ENCODE data around the gene MLXIP. TPM values are rescaled to one million over a fixed set of nuclear protein-coding genes. Genes with fewer than 3 reads are reported as not detected.

The MLXIP gene
- total and polyA plus RNA-seq, 9 of the 15 experiments (the other 6 are each of a cell fraction or from before 2014, with no cell fraction given) = 2.2 to 66.3 (median 18.1) TPM

- CTCF ChIA-PET (ENCODE audit: low intra/inter-chr PET ratio) = no interaction called here
- 60% methylated on average over 8 of the region's 8 CpGs for WGBS (ENCODE audit: insufficient coverage, low coverage, missing lambda C conversion rate)
- no peak for TF ChIP-seq ZNF77 (CRISPR knock-in tag; IDR thresholded peaks at IDR 0.05)
- no peak for TF ChIP-seq ZNF280B (CRISPR knock-in tag; IDR thresholded peaks at IDR 0.05)
- TF ChIP-seq RBFOX2 (IDR thresholded peaks at IDR 0.05; ENCODE audit: low read depth, low read length) = no peak
- TF ChIP-seq THRAP3 (IDR thresholded peaks at IDR 0.05; ENCODE audit: borderline replicate concordance) = no peak
- no peak for TF ChIP-seq ZNF551 (CRISPR knock-in tag; IDR thresholded peaks at IDR 0.05)
- no peak for TF ChIP-seq USF2 (CRISPR knock-in tag; IDR thresholded peaks at IDR 0.05)
- TF ChIP-seq JUND (IDR thresholded peaks at IDR 0.05; ENCODE audit: borderline replicate concordance, low read depth, low read length) = peak; percentile 84
- TF ChIP-seq JUND (tag; IDR thresholded peaks at IDR 0.05; ENCODE audit: borderline replicate concordance, low read depth, low read length) = peak; percentile 84; the same call in 1 of the 3 replicates
- TF ChIP-seq NBN (IDR thresholded peaks at IDR 0.05; ENCODE audit: low read depth) = no peak
- TF ChIP-seq C11orf30 (IDR thresholded peaks at IDR 0.05; ENCODE audit: low read depth) = no peak
- peak; percentile 87 for TF ChIP-seq ZBTB33 (CRISPR knock-in tag; IDR thresholded peaks at IDR 0.05)
- peak; percentile 78 for TF ChIP-seq ATF3 (IDR thresholded peaks at IDR 0.05)
- no peak for TF ChIP-seq ATF3 (CRISPR knock-in tag; conservative IDR thresholded peaks at IDR 0.05)
- TF ChIP-seq MAFG (tag; conservative IDR thresholded peaks at IDR 0.05) = peak; percentile 34; the same call in 1 of the 2 replicates
- no peak for TF ChIP-seq L3MBTL2 (IDR thresholded peaks at IDR 0.05)
- TF ChIP-seq NCOA1 (IDR thresholded peaks at IDR 0.05; ENCODE audit: low read depth) = no peak
- no peak for TF ChIP-seq GABPB2 (CRISPR knock-in tag; conservative IDR thresholded peaks at IDR 0.05)
- TF ChIP-seq ZBTB17 (CRISPR knock-in tag; IDR thresholded peaks at IDR 0.05) = no peak
- TF ChIP-seq GATA2 (CRISPR knock-in tag; IDR thresholded peaks at IDR 0.05) = no peak
These were observed 39.4 kb downstream of the MLXIP start for GRCh38 chr12:122117979-122118378.

More at GRCh38 chr12:122117979-122118378, 39.4 kb downstream of the MLXIP start:
- POLR2A ChIA-PET = interaction anchor here (1.3 to 1.4 kb wide), 2 partner anchors 13 to 29 kb away, joined by 3 to 4 read pairs; no protein-coding TSS in a partner anchor
- no peak for ATAC-seq
- intact Hi-C loops (cut with micrococcal nuclease) (no loop called here), in situ Hi-C loops (cut with MboI) (no loop called here)
- FAIRE-seq = no peak
- Histone ChIP-seq H3K27ac (ENCODE audit: extremely low read depth, low read depth, low read length) (no peak overlapping the region), H2AFZ (ENCODE audit: low read depth, low read length) (no peak overlapping the region), H3K9ac (ENCODE audit: insufficient read depth in 1 of 2, low read depth in 2 of 2, low read length in 2 of 2) (no peak overlapping the region), H3K9me3 (replicated peaks; ENCODE audit: control insufficient read depth, insufficient read depth, low read depth, low read length) (no peaks in the 10 kb centered on the region), H3K79me2 (ENCODE audit: control insufficient read depth, insufficient read depth, low read length) (peaks cover 88% of the 10 kb centered on the region), H3K27me3 (ENCODE audit: control insufficient read depth in 2 of 2, insufficient read depth in 2 of 2, low read length in 2 of 2) (no peaks in the 10 kb centered on the region), H3K36me3 (ENCODE audit: control insufficient read depth, insufficient read depth, low read length) (peaks cover 33% of the 10 kb centered on the region; the same call in 2 of the 3 replicates), H3K4me1 (replicated peaks in 1 of 2; ENCODE audit: control insufficient read depth in 2 of 2, insufficient read depth in 2 of 2, low read length in 2 of 2) (peaks cover 17 to 24% of the 10 kb centered on the region in 2 experiments; a peak in 4 of 5 replicates), H3K4me3 (no peak overlapping the region), H3K9me1 (ENCODE audit: control insufficient read depth, insufficient read depth, low read length) (peaks cover 7% of the 10 kb centered on the region), H4K20me1 (replicated peaks; ENCODE audit: control insufficient read depth, insufficient read depth, low read length) (peaks cover 29% of the 10 kb centered on the region), H3K4me2 (ENCODE audit: insufficient read depth, low read length) (no peak overlapping the region)
- BruUV-seq (replicated peaks) = no TSS peak
- DNase-seq (ENCODE audit: extremely low read depth in 1 of 4, low spot score in 3 of 4) = no peak

All from K562 (cell line).